NCI-H146 treated with DMSO at 0.1 percent for 48 hours (cell line): ENCODE measurements around the gene ITPRIP.
A peak's percentile ranks its signal among the peaks of the same experiment; 100 is the strongest.

Experiments used
- DNase-seq: peaks from one replicate; lab custom pipeline; 2025; ENCODE audit not compliant: unreplicated experiment; lab: John Stamatoyannopoulos, UW

ITPRIP gene

GRCh38 chr10:104337985-104338735 lies at the start of gene ITPRIP:
ITPRIP (minus strand) TSS chr10:104338465; CDS start chr10:104316051, 22,414 bp downstream.
- peak; percentile 31 for DNase-seq

GRCh38 chr10:104387130-104387888 lies 49.0 kb upstream of the ITPRIP start:
- no peak for DNase-seq

- DNase-seq = no peak
Observed at GRCh38 chr10:104380336-104380735, 42.1 kb upstream of the ITPRIP start.

GRCh38 chr10:104376784-104377300 lies 38.6 kb upstream of the ITPRIP start:
- no peak for DNase-seq

GRCh38 chr10:104374591-104374990 lies 36.3 kb upstream of the ITPRIP start:
- no peak for DNase-seq

- DNase-seq = no peak
Observed at GRCh38 chr10:104371753-104372152, 33.5 kb upstream of the ITPRIP start.

GRCh38 chr10:104368381-104368780 lies 30.1 kb upstream of the ITPRIP start:
- no peak for DNase-seq

GRCh38 chr10:104367904-104368303 lies 29.6 kb upstream of the ITPRIP start:
- DNase-seq = no peak

- no peak for DNase-seq
Observed at GRCh38 chr10:104359811-104360210, 21.5 kb upstream of the ITPRIP start.

- peak; percentile 85 for DNase-seq
Observed at GRCh38 chr10:104353325-104354048, 15.2 kb upstream of the ITPRIP start, which contains the start of gene CFAP58. CFAP58 (plus strand) TSS chr10:104353833; CDS start chr10:104353898, 65 bp downstream.

GRCh38 chr10:104351919-104352318 lies 13.7 kb upstream of the ITPRIP start:
- peak; percentile 13 for DNase-seq

GRCh38 chr10:104351061-104351702 lies 12.9 kb upstream of the ITPRIP start:
- DNase-seq = no peak

- DNase-seq = peak; percentile 53
Observed at GRCh38 chr10:104350127-104350635, 11.9 kb upstream of the ITPRIP start.

GRCh38 chr10:104349623-104350126 lies 11.4 kb upstream of the ITPRIP start:
- no peak for DNase-seq

- no peak for DNase-seq
Observed at GRCh38 chr10:104348601-104349000, 10.3 kb upstream of the ITPRIP start.

- DNase-seq = no peak
Observed at GRCh38 chr10:104347295-104348045, 9.2 kb upstream of the ITPRIP start.

- no peak for DNase-seq
Observed at GRCh38 chr10:104345941-104346340, 7.7 kb upstream of the ITPRIP start.

- no peak for DNase-seq
Observed at GRCh38 chr10:104345515-104345914, 7.2 kb upstream of the ITPRIP start.

- no peak for DNase-seq
Observed at GRCh38 chr10:104344219-104344618, 6.0 kb upstream of the ITPRIP start.
